HEK293 (cell line): ENCODE results near the gene PALM3.
"Not testable (repeated sequence)": the region's sequence is repeated elsewhere in the genome, so short reads cannot be mapped to it uniquely, and the experiment has no call there.

ENCODE experiments used
- CTCF ChIA-PET: fragments of 350-600 bp; formaldehyde crosslinking; extraction: SDS; loops from one replicate; lab custom pipeline; 2021; ENCODE audit warnings: antibody characterized with exemption; lab: Yijun Ruan, JAX
- POLR2A ChIA-PET: fragments of 300-600 bp; formaldehyde crosslinking; extraction: SDS; loops from one replicate; lab custom pipeline; 2020; ENCODE audit warnings: antibody characterized with exemption, inconsistent platforms; lab: Yijun Ruan, JAX
- H3K27ac ChIP-seq: fragments of 200-500 bp; sonication (Bioruptor generic); 2 replicates; pipeline ENCODE4 v1.5.1; 2014; ENCODE audit warnings: low read depth, low read length, control low read depth, inconsistent platforms; ENCODE audit errors: extremely low read depth
- H3K36me3 ChIP-seq, 2 experiments: fragments of 200-500 bp in 1 of 2; sonication (Bioruptor generic) in 1 of 2; 1 replicate in 1 of 2; 2 replicates in 1 of 2; pipeline ENCODE4 v1.5.1; 2014 to 2017; ENCODE audit warnings: inconsistent platforms in 2 of 2, low read length in 2 of 2; ENCODE audit not compliant: control insufficient read depth in 2 of 2, insufficient read depth in 1 of 2
- H3K4me1 ChIP-seq: fragments of 200-500 bp; sonication (Bioruptor generic); 2 replicates; pipeline ENCODE4 v1.5.1; 2014; ENCODE audit warnings: mild to moderate bottlenecking, low read length, inconsistent platforms; ENCODE audit not compliant: control insufficient read depth, insufficient read depth
- H3K4me3 ChIP-seq: 2 replicates; pipeline ENCODE4 v1.5.1; 2011; ENCODE audit warnings: low read depth, mild to moderate bottlenecking, control low read depth, low read length, moderate library complexity
- H3K9me3 ChIP-seq: fragments of 200-500 bp; sonication (Bioruptor generic); 2 replicates; pipeline ENCODE4 v1.5.1; 2014; ENCODE audit warnings: low read depth, low read length, inconsistent platforms; ENCODE audit not compliant: control insufficient read depth, insufficient read depth
- GLI2 ChIP-seq: fragments of 450-650 bp; formaldehyde crosslinking; IDR thresholded peaks from 2 replicates; pipeline ENCODE4; 2017; ENCODE audit warnings: missing biosample characterization, missing genetic modification characterization, low read depth, borderline replicate concordance
- SCRT1 ChIP-seq: fragments of 450-650 bp; formaldehyde crosslinking; IDR thresholded peaks from 2 replicates; pipeline ENCODE4 v1.5.1; 2016; ENCODE audit warnings: missing biosample characterization, missing genetic modification characterization, borderline replicate concordance
- SCRT2 ChIP-seq: fragments of 450-650 bp; formaldehyde crosslinking; IDR thresholded peaks from 2 replicates; pipeline ENCODE4 v1.5.1; 2016; ENCODE audit warnings: missing biosample characterization, missing genetic modification characterization
- SP3 ChIP-seq: fragments of 450-650 bp; formaldehyde crosslinking; IDR thresholded peaks from 2 replicates; pipeline ENCODE4 v1.5.1; 2016; ENCODE audit warnings: missing biosample characterization, missing genetic modification characterization
- ZBTB44 ChIP-seq: fragments of 450-650 bp; IDR thresholded peaks from 2 replicates; pipeline ENCODE4 v1.5.1; 2018; ENCODE audit warnings: missing biosample characterization, mild to moderate bottlenecking, missing genetic modification characterization
- ZNF121 ChIP-seq: fragments of 450-650 bp; formaldehyde crosslinking; IDR thresholded peaks from 2 replicates; pipeline ENCODE4 v1.5.1; 2016; ENCODE audit warnings: missing biosample characterization, missing genetic modification characterization
- ZNF157 ChIP-seq: fragments of 450-650 bp; formaldehyde crosslinking; IDR thresholded peaks from 2 replicates; pipeline ENCODE4 v1.5.1; 2016; ENCODE audit warnings: missing biosample characterization, missing genetic modification characterization
- ZNF16 ChIP-seq: fragments of 450-650 bp; formaldehyde crosslinking; IDR thresholded peaks from 2 replicates; pipeline ENCODE4 v1.5.1; 2016; ENCODE audit warnings: low read depth, missing biosample characterization, missing genetic modification characterization
- ZNF354C ChIP-seq: fragments of 450-650 bp; formaldehyde crosslinking; IDR thresholded peaks from 2 replicates; pipeline ENCODE4 v1.5.1; 2016; ENCODE audit warnings: missing biosample characterization, missing genetic modification characterization, low read depth, borderline replicate concordance
- ZNF362 ChIP-seq: fragments of 450-650 bp; formaldehyde crosslinking; IDR thresholded peaks from 2 replicates; pipeline ENCODE4 v1.5.1; 2016; ENCODE audit warnings: missing biosample characterization, missing genetic modification characterization
- ZNF404 ChIP-seq: fragments of 450-650 bp; formaldehyde crosslinking; IDR thresholded peaks from 2 replicates; pipeline ENCODE4 v1.5.1; 2017; ENCODE audit warnings: missing biosample characterization, missing genetic modification characterization
- ZNF548 ChIP-seq: fragments of 450-650 bp; formaldehyde crosslinking; IDR thresholded peaks from 2 replicates; pipeline ENCODE4 v1.5.1; 2016; ENCODE audit warnings: missing biosample characterization, missing genetic modification characterization
- TF ChIP-seq, protein P1 (sequence below): fragments of 450-650 bp; formaldehyde crosslinking; IDR thresholded peaks from 2 replicates; pipeline ENCODE4 v1.5.1; 2017; ENCODE audit warnings: missing biosample characterization, missing genetic modification characterization
- TF ChIP-seq, protein P2 (sequence below): fragments of 450-650 bp; formaldehyde crosslinking; IDR thresholded peaks from 2 replicates; pipeline ENCODE4 v1.5.1; 2016; ENCODE audit warnings: missing biosample characterization, missing genetic modification characterization
- TF ChIP-seq, protein P3 (sequence below): fragments of 450-650 bp; formaldehyde crosslinking; IDR thresholded peaks from 2 replicates; pipeline ENCODE4 v1.5.1; 2016; ENCODE audit warnings: missing biosample characterization, missing genetic modification characterization
- TF ChIP-seq, protein P4 (sequence below): fragments of 450-650 bp; formaldehyde crosslinking; IDR thresholded peaks from 2 replicates; pipeline ENCODE4 v1.5.1; 2016; ENCODE audit warnings: missing biosample characterization, missing genetic modification characterization

The PALM3 gene

GRCh38 chr19:14027856-14028450 lies 33.9 kb downstream of the PALM3 start, which contains the start of gene RLN3:
Gene RLN3, plus strand, starts transcription at chr19:14028148. Its CDS starts 57 bp downstream, at chr19:14028205.
- TF ChIP-seq ZNF157 (tag by site-specific recombination) = no peak
- no peak for TF ChIP-seq ZBTB44 (tag by site-specific recombination)
- TF ChIP-seq, protein P1, sequence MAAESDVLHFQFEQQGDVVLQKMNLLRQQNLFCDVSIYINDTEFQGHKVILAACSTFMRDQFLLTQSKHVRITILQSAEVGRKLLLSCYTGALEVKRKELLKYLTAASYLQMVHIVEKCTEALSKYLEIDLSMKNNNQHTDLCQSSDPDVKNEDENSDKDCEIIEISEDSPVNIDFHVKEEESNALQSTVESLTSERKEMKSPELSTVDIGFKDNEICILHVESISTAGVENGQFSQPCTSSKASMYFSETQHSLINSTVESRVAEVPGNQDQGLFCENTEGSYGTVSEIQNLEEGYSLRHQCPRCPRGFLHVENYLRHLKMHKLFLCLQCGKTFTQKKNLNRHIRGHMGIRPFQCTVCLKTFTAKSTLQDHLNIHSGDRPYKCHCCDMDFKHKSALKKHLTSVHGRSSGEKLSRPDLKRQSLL (tag by site-specific recombination) = no peak
- TF ChIP-seq, protein P2, sequence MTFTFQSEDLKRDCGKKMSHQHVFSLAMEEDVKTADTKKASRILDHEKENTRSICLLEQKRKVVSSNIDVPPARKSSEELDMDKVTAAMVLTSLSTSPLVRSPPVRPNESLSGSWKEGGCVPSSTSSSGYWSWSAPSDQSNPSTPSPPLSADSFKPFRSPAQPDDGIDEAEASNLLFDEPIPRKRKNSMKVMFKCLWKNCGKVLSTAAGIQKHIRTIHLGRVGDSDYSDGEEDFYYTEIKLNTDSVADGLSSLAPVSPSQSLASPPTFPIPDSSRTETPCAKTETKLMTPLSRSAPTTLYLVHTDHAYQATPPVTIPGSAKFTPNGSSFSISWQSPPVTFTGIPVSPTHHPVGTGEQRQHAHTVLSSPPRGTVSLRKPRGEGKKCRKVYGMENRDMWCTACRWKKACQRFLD (tag by site-specific recombination) = no peak
- TF ChIP-seq SP3 (tag by site-specific recombination) = no peak
- no peak for TF ChIP-seq ZNF354C (tag by site-specific recombination)
- TF ChIP-seq, protein P3, sequence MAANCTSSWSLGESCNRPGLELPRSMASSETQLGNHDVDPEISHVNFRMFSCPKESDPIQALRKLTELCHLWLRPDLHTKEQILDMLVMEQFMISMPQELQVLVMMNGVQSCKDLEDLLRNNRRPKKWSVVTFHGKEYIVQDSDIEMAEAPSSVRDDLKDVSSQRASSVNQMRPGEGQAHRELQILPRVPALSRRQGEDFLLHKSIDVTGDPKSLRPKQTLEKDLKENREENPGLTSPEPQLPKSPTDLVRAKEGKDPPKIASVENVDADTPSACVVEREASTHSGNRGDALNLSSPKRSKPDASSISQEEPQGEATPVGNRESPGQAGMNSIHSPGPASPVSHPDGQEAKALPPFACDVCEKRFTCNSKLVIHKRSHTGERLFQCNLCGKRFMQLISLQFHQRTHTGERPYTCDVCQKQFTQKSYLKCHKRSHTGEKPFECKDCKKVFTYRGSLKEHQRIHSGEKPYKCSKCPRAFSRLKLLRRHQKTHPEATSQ = no peak
- TF ChIP-seq ZNF548 = no peak
- TF ChIP-seq, protein P4, sequence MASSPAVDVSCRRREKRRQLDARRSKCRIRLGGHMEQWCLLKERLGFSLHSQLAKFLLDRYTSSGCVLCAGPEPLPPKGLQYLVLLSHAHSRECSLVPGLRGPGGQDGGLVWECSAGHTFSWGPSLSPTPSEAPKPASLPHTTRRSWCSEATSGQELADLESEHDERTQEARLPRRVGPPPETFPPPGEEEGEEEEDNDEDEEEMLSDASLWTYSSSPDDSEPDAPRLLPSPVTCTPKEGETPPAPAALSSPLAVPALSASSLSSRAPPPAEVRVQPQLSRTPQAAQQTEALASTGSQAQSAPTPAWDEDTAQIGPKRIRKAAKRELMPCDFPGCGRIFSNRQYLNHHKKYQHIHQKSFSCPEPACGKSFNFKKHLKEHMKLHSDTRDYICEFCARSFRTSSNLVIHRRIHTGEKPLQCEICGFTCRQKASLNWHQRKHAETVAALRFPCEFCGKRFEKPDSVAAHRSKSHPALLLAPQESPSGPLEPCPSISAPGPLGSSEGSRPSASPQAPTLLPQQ (tag by site-specific recombination) = no peak
- TF ChIP-seq GLI2 (tag by site-specific recombination) = no peak
- TF ChIP-seq ZNF404 (tag by site-specific recombination) = no peak
- TF ChIP-seq ZNF362 (tag by site-specific recombination) = no peak
- TF ChIP-seq ZNF16 (tag by site-specific recombination) = no peak
- H3K9me3 ChIP-seq = no peaks in the 10 kb centered on the region
- no peak within 1 kb of the TSS for H3K4me3 ChIP-seq
- no peak within 1 kb of the TSS for H3K27ac ChIP-seq
- CTCF ChIA-PET = interaction anchor here (0.5 to 1.4 kb wide), 5 partner anchors 9 to 1034 kb away, joined by 3 to 5 read pairs (median 3); partner anchors contain the start of gene RFX1
- no peaks in the 10 kb centered on the region for H3K36me3 ChIP-seq
- H3K4me1 ChIP-seq = no peaks in the 10 kb centered on the region
- POLR2A ChIA-PET = no interaction called here

DNA sequence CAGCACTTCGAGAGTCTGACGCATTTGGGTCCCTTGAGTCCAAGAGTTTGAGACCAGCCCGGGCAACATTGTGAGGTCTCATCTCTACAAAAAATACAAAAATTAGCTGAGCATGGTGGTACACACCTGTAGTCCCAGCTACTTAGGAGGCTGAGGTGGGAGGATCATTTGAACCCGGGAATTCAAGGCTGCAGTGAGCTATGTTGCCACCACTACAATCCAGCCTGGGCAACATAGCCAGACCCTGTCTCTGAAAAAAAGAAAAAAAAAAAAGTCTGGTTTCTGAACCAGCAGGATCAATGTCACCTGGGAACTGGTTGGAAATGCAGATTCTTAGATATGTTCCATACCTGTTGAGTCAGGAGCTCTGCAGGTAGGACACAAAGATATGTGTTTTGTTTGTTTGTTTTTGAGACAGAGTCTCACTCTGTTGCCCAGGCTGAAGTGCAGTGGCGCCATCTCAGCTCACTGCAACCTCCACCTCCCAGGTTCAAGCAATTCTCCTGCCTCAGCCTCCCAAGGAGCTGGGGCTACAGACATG lies 35.2 kb downstream of the PALM3 start:
- H3K4me3 ChIP-seq, H3K9me3 ChIP-seq, H3K36me3 ChIP-seq, H3K4me1 ChIP-seq, POLR2A ChIA-PET, H3K27ac ChIP-seq: not testable (repeated sequence)
- CTCF ChIA-PET = interaction anchor here (0.7 to 1.4 kb wide), 4 partner anchors 8 to 143 kb away, joined by 3 to 4 read pairs (median 4); no protein-coding TSS in a partner anchor
- TF ChIP-seq SCRT1 (peak; percentile 23; the same call in 1 of the 2 replicates), ZNF121 (tag by site-specific recombination) (peak; percentile 50; the same call in 1 of the 2 replicates), SCRT2 (tag by site-specific recombination) (peak; percentile 51)
